ENCODE data around the gene TMOD2.
A peak's percentile ranks its signal among the peaks of the same experiment; 100 is the strongest.

TMOD2 gene

GRCh38 chr15:51856714-51857380, 105.5 kb downstream of the TMOD2 start:
- DNase-seq (ENCODE audit: low spot score), result no peak

DNA sequence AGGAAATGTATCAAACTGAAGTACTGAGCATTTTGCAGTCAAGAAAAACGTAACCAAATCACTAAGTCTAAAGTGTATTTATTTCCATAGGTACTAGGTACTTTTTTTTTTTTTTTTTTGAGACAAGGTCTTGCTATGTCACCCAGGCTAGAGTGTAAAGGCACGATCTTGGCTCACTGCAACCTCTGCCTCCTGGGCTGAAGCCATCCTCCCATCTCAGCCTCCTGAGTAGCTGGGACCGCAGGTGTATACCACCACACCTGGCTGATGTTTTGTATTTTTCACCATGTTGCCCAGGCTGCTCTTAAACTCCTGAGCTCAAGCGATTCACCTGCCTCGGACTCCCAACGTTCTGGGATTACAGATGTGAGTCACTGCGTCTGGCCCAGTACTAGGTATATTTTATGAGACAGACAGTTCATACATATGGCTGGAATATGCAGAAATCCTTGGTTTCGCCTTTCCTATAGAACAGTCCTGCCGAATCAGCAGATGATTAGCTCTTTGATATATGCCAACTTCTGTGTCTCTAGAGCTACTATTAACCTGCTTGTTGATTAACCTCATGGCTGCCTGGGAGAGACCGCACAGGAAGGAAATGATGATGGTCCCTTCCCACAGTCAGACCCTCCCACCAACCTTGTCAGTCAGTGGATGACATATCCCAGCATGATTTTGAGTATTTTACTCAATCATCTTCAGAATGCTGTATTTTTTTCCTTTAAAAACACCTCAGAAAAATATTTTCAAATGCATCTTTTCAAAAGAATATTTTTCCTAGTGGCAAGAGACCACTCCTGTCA, 110.4 kb downstream of the TMOD2 start:
- DNase-seq (ENCODE audit: low spot score), result no peak

- DNase-seq (ENCODE audit: low spot score), result peak; percentile 84
Measured at GRCh38 chr15:51863131-51863530, 111.7 kb downstream of the TMOD2 start.

GRCh38 chr15:51864408-51865056, 113.1 kb downstream of the TMOD2 start:
- DNase-seq (ENCODE audit: low spot score), result no peak

GRCh38 chr15:51865317-51865716, 113.9 kb downstream of the TMOD2 start:
- DNase-seq (ENCODE audit: low spot score), result no peak
